CD14-positive monocyte (primary cell): ENCODE results near the gene CES2. TPM values are rescaled to one million over a fixed set of nuclear protein-coding genes. Genes with fewer than 3 reads are reported as not detected.
A peak's percentile ranks its signal among the peaks of the same experiment; 100 is the strongest.
"Not testable (repeated sequence)": the region's sequence is repeated elsewhere in the genome, so short reads cannot be mapped to it uniquely, and the experiment has no call there.

Source experiments
- DNase-seq, 3 donors: peaks; one replicate each; pipeline ENCODE4 v3.0.0-alpha.2; 2011 to 2022
- H2AFZ ChIP-seq: 2 replicates; pipeline ENCODE4 v1.6.0; 2012; ENCODE audit warnings: mild to moderate bottlenecking, low read depth, low read length, inconsistent platforms; ENCODE audit not compliant: insufficient read depth, poor library complexity, severe bottlenecking
- H3K27ac ChIP-seq, 2 donors: 1 replicate in 1 of 2; 2 replicates in 1 of 2; pipeline ENCODE4 v1.5.1; 2012 to 2013; ENCODE audit warnings: low read length in 2 of 2, control low read depth in 1 of 2, inconsistent platforms in 1 of 2, low read depth in 1 of 2, mild to moderate bottlenecking in 1 of 2
- H3K27me3 ChIP-seq, 2 donors: one replicate each; pipeline versions ENCODE4 v1.6.0 to v1.6.1; 2011 to 2013; ENCODE audit warnings: low read length in 2 of 2; ENCODE audit not compliant: control insufficient read depth in 2 of 2, insufficient read depth in 2 of 2
- H3K36me3 ChIP-seq, 2 donors: replicated peaks in 1 of 2; 1 replicate in 1 of 2; 2 replicates in 1 of 2; pipeline versions ENCODE4 v1.5.1 to v1.6.1; 2012 to 2013; ENCODE audit warnings: low read length in 2 of 2, control low read depth in 1 of 2, inconsistent platforms in 1 of 2, mild to moderate bottlenecking in 1 of 2; ENCODE audit not compliant: insufficient read depth in 2 of 2, control insufficient read depth in 1 of 2
- H3K4me1 ChIP-seq, 2 donors: 1 replicate in 1 of 2; 2 replicates in 1 of 2; pipeline versions ENCODE4 v1.5.1 to v1.6.1; 2012 to 2013; ENCODE audit warnings: low read length in 2 of 2, control low read depth in 1 of 2, inconsistent platforms in 1 of 2, mild to moderate bottlenecking in 1 of 2, moderate library complexity in 1 of 2; ENCODE audit not compliant: insufficient read depth in 2 of 2, control insufficient read depth in 1 of 2
- H3K4me2 ChIP-seq: replicated peaks from 2 replicates; pipeline ENCODE3; 2012; ENCODE audit warnings: low read length, moderate library complexity, mild to moderate bottlenecking; ENCODE audit not compliant: poor library complexity, severe bottlenecking; ENCODE audit errors: extremely low read depth
- H3K4me3 ChIP-seq, 3 experiments: fragments of 200-600 bp in 1 of 3; sonication (generic) in 1 of 3; replicated peaks in 1 of 3; 1 replicate in 2 of 3; 2 replicates in 1 of 3; pipeline ENCODE4 v1.5.1; 2011 to 2013; ENCODE audit warnings: low read length in 3 of 3, mild to moderate bottlenecking in 3 of 3, control low read depth in 2 of 3, low read depth in 2 of 3, inconsistent platforms in 1 of 3, moderate library complexity in 1 of 3
- H3K79me2 ChIP-seq: 2 replicates; pipeline ENCODE4 v1.6.0; 2012; ENCODE audit warnings: mild to moderate bottlenecking, control low read depth, inconsistent platforms, low read length, moderate library complexity; ENCODE audit not compliant: insufficient read depth
- H3K9ac ChIP-seq: 2 replicates; pipeline ENCODE4 v1.6.0; 2017; ENCODE audit warnings: low read length, mild to moderate bottlenecking; ENCODE audit not compliant: insufficient read depth, poor library complexity, severe bottlenecking
- H3K9me3 ChIP-seq, 2 donors: replicated peaks in 1 of 2; 1 replicate in 1 of 2; 2 replicates in 1 of 2; pipeline versions ENCODE4 v1.5.1 to v1.6.1; 2012 to 2013; ENCODE audit warnings: low read length in 2 of 2, control low read depth in 1 of 2; ENCODE audit not compliant: control insufficient read depth in 1 of 2, insufficient read depth in 1 of 2
- H4K20me1 ChIP-seq: 2 replicates; pipeline ENCODE4 v1.6.0; 2012; ENCODE audit warnings: mild to moderate bottlenecking, low read length, control low read depth, moderate library complexity; ENCODE audit not compliant: insufficient read depth
- H3K27ac Mint-ChIP-seq, 7 donors: one replicate each; pipeline ENCODE4 v1.8.0; 2020; ENCODE audit warnings: mild to moderate bottlenecking in 7 of 7, mixed read lengths in 7 of 7, moderate library complexity in 6 of 7, inconsistent platforms in 2 of 7
- H3K27me3 Mint-ChIP-seq, 3 donors: one replicate each; pipeline ENCODE4 v1.8.0; 2021 to 2022; ENCODE audit warnings: low read depth in 3 of 3, mild to moderate bottlenecking in 3 of 3, mixed read lengths in 3 of 3, moderate library complexity in 3 of 3, inconsistent platforms in 1 of 3
- H3K36me3 Mint-ChIP-seq, 2 donors: one replicate each; pipeline ENCODE4 v1.8.0; 2020; ENCODE audit warnings: mixed read lengths in 2 of 2, inconsistent platforms in 1 of 2, mild to moderate bottlenecking in 1 of 2
- H3K4me1 Mint-ChIP-seq: one replicate; pipeline ENCODE4 v1.8.0; 2020; ENCODE audit warnings: mild to moderate bottlenecking, mixed read lengths
- H3K4me3 Mint-ChIP-seq, 2 donors: one replicate each; pipeline ENCODE4 v1.8.0; 2020; ENCODE audit warnings: mild to moderate bottlenecking in 2 of 2, mixed read lengths in 2 of 2, moderate library complexity in 1 of 2
- H3K9me3 Mint-ChIP-seq, 7 donors: one replicate each; pipeline ENCODE4 v1.8.0; 2020 to 2022; ENCODE audit warnings: mixed read lengths in 7 of 7, mild to moderate bottlenecking in 6 of 7, moderate library complexity in 6 of 7, inconsistent platforms in 2 of 7
- WGBS: methylation state at CpG from one replicate; pipeline ENCODE4 v1.1.5; 2013; ENCODE audit warnings: missing lambda C conversion rate; ENCODE audit not compliant: insufficient coverage; 5-methylcytosine and 5-hydroxymethylcytosine counted together
- intact Hi-C, 2 donors: fragments of 100-400 bp; cut with micrococcal nuclease; formaldehyde crosslinking; loops; one replicate each; pipeline versions ENCODE4 v1.15.0 to v1.15.1; 2023
- polyA plus RNA-seq, 3 donors: library from polyadenylated mRNA; depleted of rRNA in 1 of 3; unstranded in 2 of 3; stranded (reverse) in 1 of 3; fragments of 300-500 nt in 2 of 3; fragments of >200 nt in 1 of 3; fragmentation: Illumina TruSeq in 2 of 3; gene quantifications; 1 replicate in 2 of 3; 2 replicates in 1 of 3; pipeline ENCODE4 v1.2.3, GENCODE V29; 2012 to 2021
- TF ChIP-seq, protein P1 (sequence below): fragments of 200-600 bp; IDR thresholded peaks from one replicate; pipeline ENCODE4 v1.8.0; 2022; ENCODE audit warnings: antibody characterized with exemption, mild to moderate bottlenecking

CES2 gene
- polyA plus RNA-seq, 3 donors = 14.0 to 29.0 (median 23.2) TPM

DNA sequence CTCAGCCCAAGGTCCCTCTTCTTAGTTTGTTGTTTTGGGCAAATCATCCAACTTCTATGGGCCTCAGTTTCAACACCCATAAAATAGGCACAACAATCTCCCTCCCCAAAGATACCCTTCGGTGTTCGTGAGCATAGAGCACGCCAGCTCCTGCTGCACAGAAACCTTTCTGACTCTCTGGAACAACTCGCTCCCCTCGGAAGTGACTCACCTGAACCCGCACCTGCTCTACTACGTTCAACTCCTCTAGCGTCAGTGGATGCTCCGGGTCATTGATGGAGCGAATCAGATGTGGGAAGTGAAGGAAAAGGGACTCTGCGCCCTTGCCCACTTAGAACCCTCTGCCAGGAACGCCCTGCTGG is 1.6 kb upstream of the CES2 start:
- peak in 1 of 3 donors; percentile 17 for DNase-seq
- peaks cover 24 to 38% of the 10 kb centered on the region in 2 donors for H3K4me1 ChIP-seq
- peaks cover 0 to 2% (median 1%) of the 10 kb centered on the region in 3 donors for H3K27me3 Mint-ChIP-seq
- H3K36me3 Mint-ChIP-seq = peaks cover 30 to 49% of the 10 kb centered on the region in 2 donors
- H3K4me3 Mint-ChIP-seq = peak overlapping the region; percentile 96 to 97
- H3K4me1 Mint-ChIP-seq = peaks cover 51% of the 10 kb centered on the region
- peaks cover 0 to 2% (median 0%) of the 10 kb centered on the region in 7 donors for H3K9me3 Mint-ChIP-seq
- H4K20me1 ChIP-seq = peaks cover 43% of the 10 kb centered on the region
- peak overlapping the region; percentile 97 for H2AFZ ChIP-seq
- H3K27me3 ChIP-seq = no peaks in the 10 kb centered on the region
- H3K9ac ChIP-seq = peak overlapping the region; percentile 89
- peak overlapping the region; percentile 98 for H3K4me2 ChIP-seq
- intact Hi-C loops = loop anchor here in 1 of 2 donors (5.0 kb wide), 1 partner anchor 36 kb away; no protein-coding TSS in a partner anchor
- H3K9me3 ChIP-seq = no peaks in the 10 kb centered on the region
- H3K27ac ChIP-seq = peak overlapping the region; percentile 33 to 93
- H3K27ac Mint-ChIP-seq = peak overlapping the region; percentile 91 to 97 (median 94)
- peaks cover 55% of the 10 kb centered on the region for H3K79me2 ChIP-seq
- 20% methylated on average over 1 of the region's 12 CpGs for WGBS
- peak overlapping the region; percentile 50 to 100 (median 74) for H3K4me3 ChIP-seq
- TF ChIP-seq, protein P1, sequence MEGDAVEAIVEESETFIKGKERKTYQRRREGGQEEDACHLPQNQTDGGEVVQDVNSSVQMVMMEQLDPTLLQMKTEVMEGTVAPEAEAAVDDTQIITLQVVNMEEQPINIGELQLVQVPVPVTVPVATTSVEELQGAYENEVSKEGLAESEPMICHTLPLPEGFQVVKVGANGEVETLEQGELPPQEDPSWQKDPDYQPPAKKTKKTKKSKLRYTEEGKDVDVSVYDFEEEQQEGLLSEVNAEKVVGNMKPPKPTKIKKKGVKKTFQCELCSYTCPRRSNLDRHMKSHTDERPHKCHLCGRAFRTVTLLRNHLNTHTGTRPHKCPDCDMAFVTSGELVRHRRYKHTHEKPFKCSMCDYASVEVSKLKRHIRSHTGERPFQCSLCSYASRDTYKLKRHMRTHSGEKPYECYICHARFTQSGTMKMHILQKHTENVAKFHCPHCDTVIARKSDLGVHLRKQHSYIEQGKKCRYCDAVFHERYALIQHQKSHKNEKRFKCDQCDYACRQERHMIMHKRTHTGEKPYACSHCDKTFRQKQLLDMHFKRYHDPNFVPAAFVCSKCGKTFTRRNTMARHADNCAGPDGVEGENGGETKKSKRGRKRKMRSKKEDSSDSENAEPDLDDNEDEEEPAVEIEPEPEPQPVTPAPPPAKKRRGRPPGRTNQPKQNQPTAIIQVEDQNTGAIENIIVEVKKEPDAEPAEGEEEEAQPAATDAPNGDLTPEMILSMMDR = no peak
- peaks cover 18 to 34% of the 10 kb centered on the region in 2 donors for H3K36me3 ChIP-seq

- H3K36me3 ChIP-seq = peaks cover 23 to 40% of the 10 kb centered on the region in 2 donors
- no peaks in the 10 kb centered on the region for H3K27me3 ChIP-seq
- peak within 1 kb of the TSS; percentile 98 for H3K4me2 ChIP-seq
- Mint-ChIP-seq H3K27me3 (peaks cover 0 to 2% (median 1%) of the 10 kb centered on the region in 3 donors), H3K36me3 (peaks cover 36 to 55% of the 10 kb centered on the region in 2 donors), H3K4me3 (peak within 1 kb of the TSS; percentile 96 to 97), H3K9me3 (peaks cover 0 to 2% (median 0%) of the 10 kb centered on the region in 7 donors), H3K27ac (peak within 1 kb of the TSS; percentile 91 to 97 (median 94)), H3K4me1 (peaks cover 51% of the 10 kb centered on the region)
- peak; percentile 81 to 86 (median 84) for DNase-seq
- peak within 1 kb of the TSS; percentile 60 to 93 for H3K27ac ChIP-seq
- H3K4me3 ChIP-seq = peak within 1 kb of the TSS; percentile 50 to 100 (median 74)
- under 1% methylated on average over 68 of the region's 76 CpGs for WGBS
- H3K9ac ChIP-seq = peak within 1 kb of the TSS; percentile 89
- peak within 1 kb of the TSS; percentile 97 for H2AFZ ChIP-seq
- intact Hi-C loops = loop anchor here in 1 of 2 donors (5.0 kb wide), 1 partner anchor 37 kb away; no protein-coding TSS in a partner anchor
- H3K4me1 ChIP-seq = peaks cover 24 to 38% of the 10 kb centered on the region in 2 donors
- H4K20me1 ChIP-seq = peaks cover 49% of the 10 kb centered on the region
- no peaks in the 10 kb centered on the region for H3K9me3 ChIP-seq
- TF ChIP-seq, protein P1 = no peak
- H3K79me2 ChIP-seq = peaks cover 55% of the 10 kb centered on the region
Measured at GRCh38 chr16:66934138-66934838, 1.0 kb upstream of the CES2 start, which contains the start of gene CIAO2B. CIAO2B (minus strand) TSS chr16:66934402; CDS start chr16:66934364, 38 bp downstream.

GRCh38 chr16:66934839-66935313 is 440 bp upstream of the CES2 start:
- H3K4me1 Mint-ChIP-seq = peaks cover 51% of the 10 kb centered on the region
- WGBS = 0% methylated on average over 6 of the region's 24 CpGs
- Histone ChIP-seq H3K9ac (peak overlapping the region; percentile 89), H3K79me2 (peaks cover 55% of the 10 kb centered on the region), H3K36me3 (peaks cover 29 to 46% of the 10 kb centered on the region in 2 donors), H2AFZ (peak overlapping the region; percentile 97), H3K4me2 (peak overlapping the region; percentile 98), H4K20me1 (peaks cover 55% of the 10 kb centered on the region), H3K4me3 (peak overlapping the region; percentile 50 to 100 (median 74)), H3K27ac (peak overlapping the region; percentile 60 to 93), H3K4me1 (peaks cover 24 to 38% of the 10 kb centered on the region in 2 donors)
- DNase-seq = peak in 2 of 3 donors; percentile 35 to 40
- peak overlapping the region; percentile 96 to 97 for H3K4me3 Mint-ChIP-seq
- H3K9me3 Mint-ChIP-seq, H3K27me3 Mint-ChIP-seq, H3K27me3 ChIP-seq, H3K9me3 ChIP-seq: not testable (repeated sequence)
- intact Hi-C loops = loop anchor here in 1 of 2 donors (5.0 kb wide), 1 partner anchor 38 kb away; no protein-coding TSS in a partner anchor
- peak overlapping the region; percentile 91 to 97 (median 94) for H3K27ac Mint-ChIP-seq
- peaks cover 40 to 57% of the 10 kb centered on the region in 2 donors for H3K36me3 Mint-ChIP-seq
